GM23248 (cell line): ENCODE measurements around the gene TTN.

ENCODE experiments used
- EZH2 ChIP-seq: fragments of 200-600 bp; sonication (generic); IDR thresholded peaks from 2 replicates; pipeline ENCODE4 v1.6.1; 2018; ENCODE audit warnings: antibody characterized with exemption, mild to moderate bottlenecking; ENCODE audit not compliant: insufficient read depth, poor library complexity, severe bottlenecking
- EZH2phosphoT487 ChIP-seq: fragments of 200-600 bp; sonication (generic); IDR thresholded peaks from 2 replicates; pipeline ENCODE4 v1.6.1; 2018; ENCODE audit warnings: antibody characterized with exemption, moderate library complexity, mild to moderate bottlenecking, low read depth; ENCODE audit not compliant: insufficient read depth

- TF ChIP-seq EZH2: no peak
- no peak for TF ChIP-seq EZH2phosphoT487
Observed at GRCh38 chr2:178829981-178830380, 22.8 kb upstream of the TTN start.
